DND-41 (cell line): ENCODE measurements around the gene CHST14.

Source experiments
- EZH2 ChIP-seq: IDR thresholded peaks from 3 replicates; pipeline ENCODE4 v1.6.1; 2012; ENCODE audit warnings: borderline replicate concordance, low read depth, mild to moderate bottlenecking, moderate library complexity, low read length, inconsistent platforms; ENCODE audit not compliant: severe bottlenecking
- TF ChIP-seq, protein P1 (sequence below): IDR thresholded peaks from 2 replicates; pipeline ENCODE4 v1.5.1; 2012; ENCODE audit warnings: borderline replicate concordance, low read length, moderate library complexity, mild to moderate bottlenecking; ENCODE audit not compliant: poor library complexity, severe bottlenecking; ENCODE audit errors: extremely low read depth

DNA sequence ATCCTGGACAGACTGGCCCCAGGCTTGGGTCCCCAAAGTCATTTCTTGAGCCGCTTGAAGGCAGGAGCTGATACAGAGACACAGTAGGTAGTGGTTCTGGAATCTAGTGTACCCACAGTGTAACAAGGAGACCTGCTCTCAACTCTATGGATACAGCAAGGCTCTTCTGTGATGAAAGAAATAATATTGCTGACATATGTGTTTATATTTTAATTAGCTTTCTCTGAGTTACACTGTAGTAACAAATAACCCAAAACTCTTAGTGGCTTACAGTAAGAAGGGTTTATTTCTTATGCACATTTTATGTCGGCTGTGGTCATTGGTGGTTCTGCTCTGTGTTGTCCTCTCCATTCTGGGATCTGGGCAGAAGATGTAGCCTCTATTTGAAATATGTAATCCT is 45.5 kb downstream of the CHST14 start:
- TF ChIP-seq, protein P1, sequence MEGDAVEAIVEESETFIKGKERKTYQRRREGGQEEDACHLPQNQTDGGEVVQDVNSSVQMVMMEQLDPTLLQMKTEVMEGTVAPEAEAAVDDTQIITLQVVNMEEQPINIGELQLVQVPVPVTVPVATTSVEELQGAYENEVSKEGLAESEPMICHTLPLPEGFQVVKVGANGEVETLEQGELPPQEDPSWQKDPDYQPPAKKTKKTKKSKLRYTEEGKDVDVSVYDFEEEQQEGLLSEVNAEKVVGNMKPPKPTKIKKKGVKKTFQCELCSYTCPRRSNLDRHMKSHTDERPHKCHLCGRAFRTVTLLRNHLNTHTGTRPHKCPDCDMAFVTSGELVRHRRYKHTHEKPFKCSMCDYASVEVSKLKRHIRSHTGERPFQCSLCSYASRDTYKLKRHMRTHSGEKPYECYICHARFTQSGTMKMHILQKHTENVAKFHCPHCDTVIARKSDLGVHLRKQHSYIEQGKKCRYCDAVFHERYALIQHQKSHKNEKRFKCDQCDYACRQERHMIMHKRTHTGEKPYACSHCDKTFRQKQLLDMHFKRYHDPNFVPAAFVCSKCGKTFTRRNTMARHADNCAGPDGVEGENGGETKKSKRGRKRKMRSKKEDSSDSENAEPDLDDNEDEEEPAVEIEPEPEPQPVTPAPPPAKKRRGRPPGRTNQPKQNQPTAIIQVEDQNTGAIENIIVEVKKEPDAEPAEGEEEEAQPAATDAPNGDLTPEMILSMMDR: no peak
- TF ChIP-seq EZH2: no peak
